Right atrium auricular region (tissue), 2 donors: ENCODE data around the gene DNTT. TPM values are rescaled to one million over a fixed set of nuclear protein-coding genes. Genes with fewer than 3 reads are reported as not detected.

Experiments used
- DNase-seq: peaks from one replicate; pipeline ENCODE4 v3.0.0-alpha.2; 2019; ENCODE audit warnings: low spot score
- H3K27ac ChIP-seq, 2 donors: fragments of 200-600 bp; sonication (generic); 1 replicate in 1 of 2; 2 replicates in 1 of 2; pipeline ENCODE4 v1.5.1; 2016 to 2019
- H3K27me3 ChIP-seq, 2 donors: fragments of 200-600 bp; sonication (generic); one replicate each; pipeline versions ENCODE4 v1.5.1 to v1.6.0; 2017 to 2019
- H3K36me3 ChIP-seq: fragments of 200-600 bp; sonication (generic); one replicate; pipeline ENCODE4 v1.5.1; 2016
- H3K4me1 ChIP-seq, 2 donors: fragments of 200-600 bp; sonication (generic); one replicate each; pipeline versions ENCODE4 v1.5.1 to v1.6.0; 2017 to 2019
- H3K4me3 ChIP-seq, 2 donors: fragments of 200-600 bp; sonication (generic); 1 replicate in 1 of 2; 2 replicates in 1 of 2; pipeline ENCODE4 v1.5.1; 2017 to 2019; ENCODE audit warnings: mild to moderate bottlenecking in 1 of 2, moderate library complexity in 1 of 2
- H3K9me3 ChIP-seq, 2 donors: fragments of 200-600 bp; sonication (generic); one replicate each; pipeline ENCODE4 v1.5.1; 2019
- CTCF ChIP-seq, 2 donors: fragments of 200-600 bp; sonication (generic); IDR thresholded peaks; one replicate each; pipeline ENCODE4 v1.5.1; 2019; ENCODE audit warnings: antibody characterized with exemption in 2 of 2
- total RNA-seq, 2 donors: library from RNA; depleted of rRNA; stranded (reverse); fragments of >200 nt; gene quantifications; one replicate each; pipeline ENCODE4 v1.1.0, GENCODE V29; 2016

Gene DNTT
- total RNA-seq, 2 donors from 2014 or later, result not detected

GRCh38 chr10:96261132-96261531, 43.1 kb upstream of the DNTT start:
- Histone ChIP-seq H3K9me3 (no peaks in the 10 kb centered on the region), H3K27me3 (no peaks in the 10 kb centered on the region), H3K4me1 (peaks cover 0 to 8% of the 10 kb centered on the region in 2 donors), H3K27ac (no peak overlapping the region), H3K36me3 (no peaks in the 10 kb centered on the region), H3K4me3 (no peak overlapping the region)
- no peak for DNase-seq
- no peak for TF ChIP-seq CTCF (IDR thresholded peaks at IDR 0.05)

GRCh38 chr10:96261930-96262329, 42.3 kb upstream of the DNTT start:
- DNase-seq, result no peak
- H3K36me3 ChIP-seq, result no peaks in the 10 kb centered on the region
- H3K27ac ChIP-seq, result no peak overlapping the region
- H3K9me3 ChIP-seq, result no peaks in the 10 kb centered on the region
- H3K4me1 ChIP-seq, result peaks cover 0 to 8% of the 10 kb centered on the region in 2 donors
- no peak for TF ChIP-seq CTCF (IDR thresholded peaks at IDR 0.05)
- no peak overlapping the region for H3K4me3 ChIP-seq
- no peaks in the 10 kb centered on the region for H3K27me3 ChIP-seq

- Histone ChIP-seq H3K4me3 (no peak overlapping the region), H3K27ac (no peak overlapping the region), H3K9me3 (no peaks in the 10 kb centered on the region), H3K4me1 (peaks cover 0 to 8% of the 10 kb centered on the region in 2 donors), H3K36me3 (no peaks in the 10 kb centered on the region), H3K27me3 (no peaks in the 10 kb centered on the region)
- no peak for DNase-seq
- TF ChIP-seq CTCF (IDR thresholded peaks at IDR 0.05), result no peak
Measured at GRCh38 chr10:96263176-96263575, 41.1 kb upstream of the DNTT start.

DNA sequence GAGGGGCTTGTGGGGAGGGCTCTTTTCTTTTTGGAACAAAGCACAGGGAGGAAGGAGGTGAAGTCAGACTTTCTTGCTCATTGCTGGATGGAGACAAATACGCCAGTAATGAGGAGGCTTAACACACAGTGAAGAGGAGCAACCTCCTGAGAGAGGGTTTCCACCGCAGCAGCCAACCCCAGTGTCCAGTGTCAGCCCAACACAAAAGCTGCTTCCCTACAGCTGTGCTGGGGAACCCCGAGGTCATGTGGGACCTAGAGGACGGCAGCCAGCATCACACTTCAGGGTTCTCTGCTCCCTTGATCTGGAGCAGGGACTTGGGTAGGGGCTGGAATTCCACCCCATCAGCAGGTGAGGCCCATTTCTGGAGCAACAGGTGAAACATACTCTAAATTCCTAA, 40.6 kb upstream of the DNTT start:
- TF ChIP-seq CTCF (IDR thresholded peaks at IDR 0.05), result no peak
- DNase-seq, result no peak
- Histone ChIP-seq H3K4me1 (peaks cover 0 to 8% of the 10 kb centered on the region in 2 donors), H3K9me3 (no peaks in the 10 kb centered on the region), H3K27me3 (no peaks in the 10 kb centered on the region), H3K36me3 (no peaks in the 10 kb centered on the region), H3K27ac (no peak overlapping the region), H3K4me3 (no peak overlapping the region)

DNA sequence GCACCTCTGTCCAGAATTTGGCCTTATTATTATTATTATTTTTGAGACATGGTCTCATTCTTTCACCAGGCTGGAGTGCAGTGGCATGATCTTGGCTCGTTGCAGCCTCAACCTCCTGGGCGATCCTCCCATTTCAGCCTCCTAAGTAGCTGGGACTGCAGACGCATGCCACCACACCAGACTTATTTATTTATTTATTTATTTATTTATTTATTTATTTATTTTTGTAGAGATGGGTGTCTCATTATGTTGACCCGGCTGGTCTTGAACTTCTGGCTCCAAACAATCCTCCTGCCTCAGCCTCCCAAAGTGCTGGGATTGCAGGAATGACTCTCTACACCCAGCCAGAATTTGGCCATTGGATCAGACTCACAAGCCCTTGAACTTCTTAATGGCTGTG, 39.3 kb upstream of the DNTT start:
- no peak overlapping the region for H3K4me3 ChIP-seq
- peaks cover 0 to 5% of the 10 kb centered on the region in 2 donors for H3K4me1 ChIP-seq
- no peak for TF ChIP-seq CTCF (IDR thresholded peaks at IDR 0.05)
- no peaks in the 10 kb centered on the region for H3K27me3 ChIP-seq
- H3K27ac ChIP-seq, result no peak overlapping the region
- H3K9me3 ChIP-seq, result no peaks in the 10 kb centered on the region
- no peaks in the 10 kb centered on the region for H3K36me3 ChIP-seq
- DNase-seq, result no peak

GRCh38 chr10:96266118-96266770, 38.0 kb upstream of the DNTT start:
- Histone ChIP-seq H3K4me1 (peaks cover 0 to 3% of the 10 kb centered on the region in 2 donors), H3K36me3 (no peaks in the 10 kb centered on the region), H3K9me3 (no peaks in the 10 kb centered on the region), H3K27ac (no peak overlapping the region), H3K4me3 (no peak overlapping the region), H3K27me3 (no peaks in the 10 kb centered on the region)
- DNase-seq, result no peak
- TF ChIP-seq CTCF (IDR thresholded peaks at IDR 0.05), result no peak
